CD14-positive monocyte (primary cell): ENCODE data around the gene UBE2I. TPM values are rescaled to one million over a fixed set of nuclear protein-coding genes. Genes with fewer than 3 reads are reported as not detected.

Source experiments
- DNase-seq, 3 donors: peaks; one replicate each; pipeline ENCODE4 v3.0.0-alpha.2; 2011 to 2022
- H2AFZ ChIP-seq: 2 replicates; pipeline ENCODE4 v1.6.0; 2012; ENCODE audit warnings: mild to moderate bottlenecking, low read depth, low read length, inconsistent platforms; ENCODE audit not compliant: insufficient read depth, poor library complexity, severe bottlenecking
- H3K27ac ChIP-seq, 2 donors: 1 replicate in 1 of 2; 2 replicates in 1 of 2; pipeline ENCODE4 v1.5.1; 2012 to 2013; ENCODE audit warnings: low read length in 2 of 2, control low read depth in 1 of 2, inconsistent platforms in 1 of 2, low read depth in 1 of 2, mild to moderate bottlenecking in 1 of 2
- H3K27me3 ChIP-seq, 2 donors: one replicate each; pipeline versions ENCODE4 v1.6.0 to v1.6.1; 2011 to 2013; ENCODE audit warnings: low read length in 2 of 2; ENCODE audit not compliant: control insufficient read depth in 2 of 2, insufficient read depth in 2 of 2
- H3K36me3 ChIP-seq, 2 donors: replicated peaks in 1 of 2; 1 replicate in 1 of 2; 2 replicates in 1 of 2; pipeline versions ENCODE4 v1.5.1 to v1.6.1; 2012 to 2013; ENCODE audit warnings: low read length in 2 of 2, control low read depth in 1 of 2, inconsistent platforms in 1 of 2, mild to moderate bottlenecking in 1 of 2; ENCODE audit not compliant: insufficient read depth in 2 of 2, control insufficient read depth in 1 of 2
- H3K4me1 ChIP-seq, 2 donors: 1 replicate in 1 of 2; 2 replicates in 1 of 2; pipeline versions ENCODE4 v1.5.1 to v1.6.1; 2012 to 2013; ENCODE audit warnings: low read length in 2 of 2, control low read depth in 1 of 2, inconsistent platforms in 1 of 2, mild to moderate bottlenecking in 1 of 2, moderate library complexity in 1 of 2; ENCODE audit not compliant: insufficient read depth in 2 of 2, control insufficient read depth in 1 of 2
- H3K4me2 ChIP-seq: replicated peaks from 2 replicates; pipeline ENCODE3; 2012; ENCODE audit warnings: low read length, moderate library complexity, mild to moderate bottlenecking; ENCODE audit not compliant: poor library complexity, severe bottlenecking; ENCODE audit errors: extremely low read depth
- H3K4me3 ChIP-seq, 3 experiments: fragments of 200-600 bp in 1 of 3; sonication (generic) in 1 of 3; replicated peaks in 1 of 3; 1 replicate in 2 of 3; 2 replicates in 1 of 3; pipeline ENCODE4 v1.5.1; 2011 to 2013; ENCODE audit warnings: low read length in 3 of 3, mild to moderate bottlenecking in 3 of 3, control low read depth in 2 of 3, low read depth in 2 of 3, inconsistent platforms in 1 of 3, moderate library complexity in 1 of 3
- H3K79me2 ChIP-seq: 2 replicates; pipeline ENCODE4 v1.6.0; 2012; ENCODE audit warnings: mild to moderate bottlenecking, control low read depth, inconsistent platforms, low read length, moderate library complexity; ENCODE audit not compliant: insufficient read depth
- H3K9ac ChIP-seq: 2 replicates; pipeline ENCODE4 v1.6.0; 2017; ENCODE audit warnings: low read length, mild to moderate bottlenecking; ENCODE audit not compliant: insufficient read depth, poor library complexity, severe bottlenecking
- H3K9me3 ChIP-seq, 2 donors: replicated peaks in 1 of 2; 1 replicate in 1 of 2; 2 replicates in 1 of 2; pipeline versions ENCODE4 v1.5.1 to v1.6.1; 2012 to 2013; ENCODE audit warnings: low read length in 2 of 2, control low read depth in 1 of 2; ENCODE audit not compliant: control insufficient read depth in 1 of 2, insufficient read depth in 1 of 2
- H4K20me1 ChIP-seq: 2 replicates; pipeline ENCODE4 v1.6.0; 2012; ENCODE audit warnings: mild to moderate bottlenecking, low read length, control low read depth, moderate library complexity; ENCODE audit not compliant: insufficient read depth
- H3K27ac Mint-ChIP-seq, 7 donors: one replicate each; pipeline ENCODE4 v1.8.0; 2020; ENCODE audit warnings: mild to moderate bottlenecking in 7 of 7, mixed read lengths in 7 of 7, moderate library complexity in 6 of 7, inconsistent platforms in 2 of 7
- H3K27me3 Mint-ChIP-seq, 3 donors: one replicate each; pipeline ENCODE4 v1.8.0; 2021 to 2022; ENCODE audit warnings: low read depth in 3 of 3, mild to moderate bottlenecking in 3 of 3, mixed read lengths in 3 of 3, moderate library complexity in 3 of 3, inconsistent platforms in 1 of 3
- H3K36me3 Mint-ChIP-seq, 2 donors: one replicate each; pipeline ENCODE4 v1.8.0; 2020; ENCODE audit warnings: mixed read lengths in 2 of 2, inconsistent platforms in 1 of 2, mild to moderate bottlenecking in 1 of 2
- H3K4me1 Mint-ChIP-seq: one replicate; pipeline ENCODE4 v1.8.0; 2020; ENCODE audit warnings: mild to moderate bottlenecking, mixed read lengths
- H3K4me3 Mint-ChIP-seq, 2 donors: one replicate each; pipeline ENCODE4 v1.8.0; 2020; ENCODE audit warnings: mild to moderate bottlenecking in 2 of 2, mixed read lengths in 2 of 2, moderate library complexity in 1 of 2
- H3K9me3 Mint-ChIP-seq, 7 donors: one replicate each; pipeline ENCODE4 v1.8.0; 2020 to 2022; ENCODE audit warnings: mixed read lengths in 7 of 7, mild to moderate bottlenecking in 6 of 7, moderate library complexity in 6 of 7, inconsistent platforms in 2 of 7
- CTCF ChIP-seq: fragments of 200-600 bp; IDR thresholded peaks from one replicate; pipeline ENCODE4 v1.8.0; 2022; ENCODE audit warnings: antibody characterized with exemption, mild to moderate bottlenecking
- WGBS: methylation state at CpG from one replicate; pipeline ENCODE4 v1.1.5; 2013; ENCODE audit warnings: missing lambda C conversion rate; ENCODE audit not compliant: insufficient coverage; 5-methylcytosine and 5-hydroxymethylcytosine counted together
- intact Hi-C, 2 donors: fragments of 100-400 bp; cut with micrococcal nuclease; formaldehyde crosslinking; loops; one replicate each; pipeline versions ENCODE4 v1.15.0 to v1.15.1; 2023
- polyA plus RNA-seq, 3 donors: library from polyadenylated mRNA; depleted of rRNA in 1 of 3; unstranded in 2 of 3; stranded (reverse) in 1 of 3; fragments of 300-500 nt in 2 of 3; fragments of >200 nt in 1 of 3; fragmentation: Illumina TruSeq in 2 of 3; gene quantifications; 1 replicate in 2 of 3; 2 replicates in 1 of 3; pipeline ENCODE4 v1.2.3, GENCODE V29; 2012 to 2021

Gene UBE2I
- polyA plus RNA-seq, 3 donors, result 76.8 to 112 (median 88.8) TPM

- Mint-ChIP-seq H3K27ac (no peak overlapping the region), H3K4me3 (no peak overlapping the region), H3K9me3 (peaks cover 0 to 2% (median 0%) of the 10 kb centered on the region in 7 donors), H3K4me1 (peaks cover 20% of the 10 kb centered on the region), H3K27me3 (peaks cover 16 to 32% (median 20%) of the 10 kb centered on the region in 3 donors), H3K36me3 (no peaks in the 10 kb centered on the region)
- no peak overlapping the region for H3K4me3 ChIP-seq
- DNase-seq, result no peak
- H3K4me2 ChIP-seq, result no peak overlapping the region
- H4K20me1 ChIP-seq, result no peaks in the 10 kb centered on the region
- intact Hi-C loops, result no loop called here
- 90% methylated on average over 6 of the region's 8 CpGs for WGBS
- peaks cover 14 to 16% of the 10 kb centered on the region in 2 donors for H3K4me1 ChIP-seq
- no peaks in the 10 kb centered on the region for H3K36me3 ChIP-seq
- TF ChIP-seq CTCF, result no peak
- H2AFZ ChIP-seq, result no peak overlapping the region
- no peaks in the 10 kb centered on the region for H3K79me2 ChIP-seq
- no peaks in the 10 kb centered on the region for H3K9me3 ChIP-seq
- no peaks in the 10 kb centered on the region for H3K27me3 ChIP-seq
- H3K27ac ChIP-seq, result no peak overlapping the region
- H3K9ac ChIP-seq, result no peak overlapping the region
These were observed 28.7 kb upstream of the UBE2I start for GRCh38 chr16:1280783-1281182.

GRCh38 chr16:1281517-1281916 is 27.9 kb upstream of the UBE2I start:
- Histone ChIP-seq H3K27ac (no peak overlapping the region), H3K9me3 (no peaks in the 10 kb centered on the region), H3K4me2 (no peak overlapping the region), H3K4me3 (no peak overlapping the region), H3K79me2 (no peaks in the 10 kb centered on the region), H3K9ac (no peak overlapping the region), H3K4me1 (peaks cover 14 to 16% of the 10 kb centered on the region in 2 donors), H3K27me3 (peaks cover 0 to 3% of the 10 kb centered on the region in 2 donors), H2AFZ (no peak overlapping the region), H4K20me1 (no peaks in the 10 kb centered on the region), H3K36me3 (no peaks in the 10 kb centered on the region)
- no peak for DNase-seq
- Mint-ChIP-seq H3K27me3 (peaks cover 16 to 35% (median 20%) of the 10 kb centered on the region in 3 donors), H3K4me1 (peaks cover 20% of the 10 kb centered on the region), H3K4me3 (no peak overlapping the region), H3K9me3 (peaks cover 0 to 2% (median 0%) of the 10 kb centered on the region in 7 donors), H3K27ac (no peak overlapping the region), H3K36me3 (no peaks in the 10 kb centered on the region)
- TF ChIP-seq CTCF, result no peak
- intact Hi-C loops, result no loop called here
- WGBS, result 93% methylated on average over 11 of the region's 16 CpGs
